ENCODE measurements around the gene PTPRN2.
"Not testable (repeated sequence)": the region's sequence is repeated elsewhere in the genome, so short reads cannot be mapped to it uniquely, and the experiment has no call there.

PTPRN2 gene

GRCh38 chr7:158275711-158276413, 311.8 kb downstream of the PTPRN2 start:
- in situ Hi-C loops (cut with MboI; ENCODE audit: low sequenced_read_pairs, unreplicated experiment), result loop anchor here (25.0 kb wide), 2 partner anchors 89 to 839 kb away; no protein-coding TSS in a partner anchor
- DNase-seq (ENCODE audit: low spot score), result no peak
- TF ChIP-seq CTCF (IDR thresholded peaks at IDR 0.05; ENCODE audit: borderline replicate concordance, control extremely low read depth, extremely low read depth, insufficient read depth, missing control alignments), result no peak

- in situ Hi-C loops (cut with MboI; ENCODE audit: low sequenced_read_pairs, unreplicated experiment), result loop anchor here (25.0 kb wide), 2 partner anchors 88 to 838 kb away; no protein-coding TSS in a partner anchor
- no peak for TF ChIP-seq CTCF (IDR thresholded peaks at IDR 0.05; ENCODE audit: borderline replicate concordance, control extremely low read depth, extremely low read depth, insufficient read depth, missing control alignments)
- DNase-seq (ENCODE audit: low spot score), result no peak
Observed at GRCh38 chr7:158274996-158275395, 312.6 kb downstream of the PTPRN2 start.

GRCh38 chr7:158274404-158274811, 313.2 kb downstream of the PTPRN2 start:
- no peak for DNase-seq (ENCODE audit: low spot score)
- in situ Hi-C loops (cut with MboI; ENCODE audit: low sequenced_read_pairs, unreplicated experiment), result no loop called here
- TF ChIP-seq CTCF (IDR thresholded peaks at IDR 0.05; ENCODE audit: borderline replicate concordance, control extremely low read depth, extremely low read depth, insufficient read depth, missing control alignments), result no peak

- in situ Hi-C loops (cut with MboI; ENCODE audit: low sequenced_read_pairs, unreplicated experiment); DNase-seq (ENCODE audit: low spot score): not testable (repeated sequence)
Observed at GRCh38 chr7:158273756-158274342, 313.8 kb downstream of the PTPRN2 start.

GRCh38 chr7:158273138-158273651, 314.4 kb downstream of the PTPRN2 start:
- no peak for TF ChIP-seq CTCF (IDR thresholded peaks at IDR 0.05; ENCODE audit: borderline replicate concordance, control extremely low read depth, extremely low read depth, insufficient read depth, missing control alignments)
- in situ Hi-C loops (cut with MboI; ENCODE audit: low sequenced_read_pairs, unreplicated experiment), result no loop called here
- DNase-seq (ENCODE audit: low spot score), result no peak

- TF ChIP-seq CTCF (IDR thresholded peaks at IDR 0.05; ENCODE audit: borderline replicate concordance, control extremely low read depth, extremely low read depth, insufficient read depth, missing control alignments), result no peak
- in situ Hi-C loops (cut with MboI; ENCODE audit: low sequenced_read_pairs, unreplicated experiment), result no loop called here
- no peak for DNase-seq (ENCODE audit: low spot score)
Observed at GRCh38 chr7:158272509-158273137, 315.0 kb downstream of the PTPRN2 start.

GRCh38 chr7:158272091-158272490, 315.5 kb downstream of the PTPRN2 start:
- in situ Hi-C loops (cut with MboI; ENCODE audit: low sequenced_read_pairs, unreplicated experiment), result no loop called here
- no peak for TF ChIP-seq CTCF (IDR thresholded peaks at IDR 0.05; ENCODE audit: borderline replicate concordance, control extremely low read depth, extremely low read depth, insufficient read depth, missing control alignments)
- no peak for DNase-seq (ENCODE audit: low spot score)
